ENCODE results near the gene ENOSF1. TPM values are rescaled to one million over a fixed set of nuclear protein-coding genes. Genes with fewer than 3 reads are reported as not detected.

ENOSF1 gene
- total RNA-seq, 2 experiments from 2014 or later: 113 to 114 TPM

GRCh38 chr18:653512-653911 lies 58.9 kb downstream of the ENOSF1 start:
- POLR2A ChIA-PET: no interaction called here
- intact Hi-C loops (cut with micrococcal nuclease): no loop called here
- no peaks in the 10 kb centered on the region for H3K9me3 Mint-ChIP-seq
- H3K36me3 Mint-ChIP-seq (ENCODE audit: low read depth): peaks cover 8% of the 10 kb centered on the region
- CTCF ChIA-PET: interaction anchor here (2.9 kb wide), 1 partner anchor 29 kb away, joined by 13 read pairs; no protein-coding TSS in a partner anchor
- TF ChIP-seq CTCF (IDR thresholded peaks at IDR 0.05): no peak
- H3K4me3 Mint-ChIP-seq: no peak overlapping the region
- peaks cover 11% of the 10 kb centered on the region for H3K4me1 Mint-ChIP-seq (ENCODE audit: low read depth)
- DNase-seq: no peak
- H3K27ac Mint-ChIP-seq: no peak overlapping the region
- peaks cover 34% of the 10 kb centered on the region for H3K27me3 Mint-ChIP-seq
- no peak for ATAC-seq

- no peak overlapping the region for H3K27ac Mint-ChIP-seq
Observed at GRCh38 chr18:652131-652530, 60.3 kb downstream of the ENOSF1 start.

GRCh38 chr18:650428-650858 lies 62.0 kb downstream of the ENOSF1 start:
- H3K4me1 Mint-ChIP-seq (ENCODE audit: low read depth): peaks cover 7% of the 10 kb centered on the region
- intact Hi-C loops (cut with micrococcal nuclease): no loop called here
- H3K27ac Mint-ChIP-seq: peak overlapping the region; percentile 8
- H3K4me3 Mint-ChIP-seq: no peak overlapping the region
- H3K27me3 Mint-ChIP-seq: peaks cover 26% of the 10 kb centered on the region
- ChIA-PET POLR2A (interaction anchor here (1.1 kb wide), 1 partner anchor 7 kb away, joined by 5 read pairs; the partner anchor contains the start of gene TYMS), CTCF (interaction anchor here (2.4 kb wide), 1 partner anchor 26 kb away, joined by 13 read pairs; no protein-coding TSS in a partner anchor)
- ATAC-seq (peak; percentile 93), DNase-seq (peak; percentile 74)
- H3K36me3 Mint-ChIP-seq (ENCODE audit: low read depth): no peaks in the 10 kb centered on the region
- no peaks in the 10 kb centered on the region for H3K9me3 Mint-ChIP-seq
- TF ChIP-seq CTCF (IDR thresholded peaks at IDR 0.05): no peak

More at GRCh38 chr18:652131-652530, 60.3 kb downstream of the ENOSF1 start:
- intact Hi-C loops (cut with micrococcal nuclease): no loop called here
- POLR2A ChIA-PET: interaction anchor here (1.2 kb wide), 1 partner anchor 16 kb away, joined by 3 read pairs; no protein-coding TSS in a partner anchor
- no peak for ATAC-seq
- Mint-ChIP-seq H3K4me3 (no peak overlapping the region), H3K9me3 (no peaks in the 10 kb centered on the region), H3K36me3 (ENCODE audit: low read depth) (peaks cover 3% of the 10 kb centered on the region), H3K4me1 (ENCODE audit: low read depth) (peaks cover 11% of the 10 kb centered on the region), H3K27me3 (peaks cover 34% of the 10 kb centered on the region)
- TF ChIP-seq CTCF (IDR thresholded peaks at IDR 0.05): no peak
- CTCF ChIA-PET: interaction anchor here (1.1 to 1.6 kb wide), 2 partner anchors 9 to 178 kb away, joined by 3 to 4 read pairs; no protein-coding TSS in a partner anchor
- DNase-seq: no peak

- DNase-seq (no peak), ATAC-seq (no peak)
- H3K27me3 Mint-ChIP-seq: peaks cover 18% of the 10 kb centered on the region
- H3K4me1 Mint-ChIP-seq (ENCODE audit: low read depth): peaks cover 12% of the 10 kb centered on the region
- H3K4me3 Mint-ChIP-seq: no peak overlapping the region
- no peaks in the 10 kb centered on the region for H3K36me3 Mint-ChIP-seq (ENCODE audit: low read depth)
- intact Hi-C loops (cut with micrococcal nuclease): no loop called here
- CTCF ChIA-PET: interaction anchor here (1.2 to 2.4 kb wide), 3 partner anchors 9 to 25 kb away, joined by 3 to 13 read pairs (median 3); no protein-coding TSS in a partner anchor
- H3K27ac Mint-ChIP-seq: no peak overlapping the region
- TF ChIP-seq CTCF (IDR thresholded peaks at IDR 0.05): no peak
- POLR2A ChIA-PET: interaction anchor here (1.1 to 1.4 kb wide), 2 partner anchors 8 to 47 kb away, joined by 3 to 5 read pairs; partner anchors contain the start of gene TYMS
- H3K9me3 Mint-ChIP-seq: no peaks in the 10 kb centered on the region
Observed at GRCh38 chr18:649341-649740, 63.1 kb downstream of the ENOSF1 start.

- Mint-ChIP-seq H3K36me3 (ENCODE audit: low read depth) (no peaks in the 10 kb centered on the region), H3K4me3 (no peak overlapping the region), H3K27ac (no peak overlapping the region), H3K9me3 (no peaks in the 10 kb centered on the region), H3K27me3 (peaks cover 17% of the 10 kb centered on the region), H3K4me1 (ENCODE audit: low read depth) (peaks cover 15% of the 10 kb centered on the region)
- ChIA-PET POLR2A (interaction anchor here (1.3 kb wide), 1 partner anchor 10 kb away, joined by 4 read pairs; the partner anchor contains the start of gene TYMS), CTCF (interaction anchor here (6.5 kb wide), 1 partner anchor 23 kb away, joined by 29 read pairs; no protein-coding TSS in a partner anchor)
- intact Hi-C loops (cut with micrococcal nuclease): no loop called here
- ATAC-seq (no peak), DNase-seq (no peak)
- no peak for TF ChIP-seq CTCF (IDR thresholded peaks at IDR 0.05)
Observed at GRCh38 chr18:647304-647703, 65.1 kb downstream of the ENOSF1 start.
